Measurements from ENCODE around the gene MBNL2.

- TF ChIP-seq CREB1 (IDR thresholded peaks at IDR 0.05) (no peak), CREB1 (CRISPR knock-in tag; IDR thresholded peaks at IDR 0.05) (no peak), ZNF274 (CRISPR knock-in tag; IDR thresholded peaks at IDR 0.05) (no peak), GFI1 (CRISPR knock-in tag; IDR thresholded peaks at IDR 0.05; ENCODE audit: borderline replicate concordance) (no peak)
- TF ChIP-seq, protein P1, sequence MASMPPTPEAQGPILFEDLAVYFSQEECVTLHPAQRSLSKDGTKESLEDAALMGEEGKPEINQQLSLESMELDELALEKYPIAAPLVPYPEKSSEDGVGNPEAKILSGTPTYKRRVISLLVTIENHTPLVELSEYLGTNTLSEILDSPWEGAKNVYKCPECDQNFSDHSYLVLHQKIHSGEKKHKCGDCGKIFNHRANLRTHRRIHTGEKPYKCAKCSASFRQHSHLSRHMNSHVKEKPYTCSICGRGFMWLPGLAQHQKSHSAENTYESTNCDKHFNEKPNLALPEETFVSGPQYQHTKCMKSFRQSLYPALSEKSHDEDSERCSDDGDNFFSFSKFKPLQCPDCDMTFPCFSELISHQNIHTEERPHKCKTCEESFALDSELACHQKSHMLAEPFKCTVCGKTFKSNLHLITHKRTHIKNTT (CRISPR knock-in tag; IDR thresholded peaks at IDR 0.05) = no peak
These were observed 106.2 kb downstream of the MBNL2 start for GRCh38 chr13:97328222-97328790.
